T-helper 22 cell (primary cell): ENCODE results near the gene NEDD8.

Source experiments
- DNase-seq: peaks from one replicate; pipeline ENCODE4 v3.0.0-alpha.2; 2020; ENCODE audit warnings: low read depth

NEDD8 gene

GRCh38 chr14:24196071-24197055, 35.8 kb downstream of the NEDD8 start:
- DNase-seq, result no peak

GRCh38 chr14:24195186-24196070, 36.7 kb downstream of the NEDD8 start, which contains the start of gene TM9SF1:
TM9SF1 (minus strand) TSS chr14:24195441; CDS start chr14:24195019, 422 bp downstream.
- DNase-seq, result peak; percentile 80

GRCh38 chr14:24194873-24195185, 37.3 kb downstream of the NEDD8 start:
- no peak for DNase-seq

- no peak for DNase-seq
Observed at GRCh38 chr14:24194186-24194872, 37.8 kb downstream of the NEDD8 start.

- DNase-seq, result no peak
Observed at GRCh38 chr14:24192933-24193332, 39.2 kb downstream of the NEDD8 start.

- DNase-seq, result no peak
Observed at GRCh38 chr14:24190416-24190815, 41.8 kb downstream of the NEDD8 start.

GRCh38 chr14:24189460-24189859, 42.7 kb downstream of the NEDD8 start:
- no peak for DNase-seq

- DNase-seq, result no peak
Observed at GRCh38 chr14:24189059-24189375, 43.1 kb downstream of the NEDD8 start.

GRCh38 chr14:24188251-24189058, 43.7 kb downstream of the NEDD8 start, which contains the start of gene IPO4:
IPO4 (minus strand) TSS chr14:24188816; CDS start chr14:24188787, 29 bp downstream.
- DNase-seq, result peak; percentile 94

- DNase-seq, result no peak
Observed at GRCh38 chr14:24187539-24187915, 44.6 kb downstream of the NEDD8 start.

GRCh38 chr14:24186831-24187538, 45.2 kb downstream of the NEDD8 start:
- no peak for DNase-seq

GRCh38 chr14:24185741-24186140, 46.4 kb downstream of the NEDD8 start:
- no peak for DNase-seq

GRCh38 chr14:24185026-24185425, 47.1 kb downstream of the NEDD8 start:
- DNase-seq, result no peak

GRCh38 chr14:24184104-24184970, 47.8 kb downstream of the NEDD8 start:
- no peak for DNase-seq

GRCh38 chr14:24183014-24183481, 49.1 kb downstream of the NEDD8 start:
- no peak for DNase-seq

- no peak for DNase-seq
Observed at GRCh38 chr14:24182110-24182882, 49.9 kb downstream of the NEDD8 start.

GRCh38 chr14:24181371-24182077, 50.6 kb downstream of the NEDD8 start:
- no peak for DNase-seq
